ENCODE results near the gene TLN1.

DNA sequence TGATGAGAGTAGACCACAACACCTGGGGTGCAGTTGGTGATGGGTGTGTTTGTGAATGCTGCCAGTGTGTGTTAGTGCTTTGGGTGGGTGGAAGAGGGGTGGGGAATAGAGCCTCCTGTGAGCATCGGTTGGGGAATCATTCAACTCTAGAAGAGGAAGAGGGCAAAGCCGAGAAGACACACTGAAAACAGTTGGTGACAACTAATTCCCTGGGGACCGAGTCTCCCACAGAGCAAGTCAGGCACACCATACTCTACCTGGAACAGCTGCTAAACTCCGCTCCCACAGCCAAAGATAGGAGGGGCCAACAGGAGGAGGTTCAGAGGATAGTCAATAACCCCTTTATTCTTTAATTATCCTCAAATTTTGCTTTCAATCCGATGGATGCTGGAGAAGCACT, 65.4 kb downstream of the TLN1 start:
- no peak for TF ChIP-seq ZEB2 (tag by site-specific recombination; IDR thresholded peaks at IDR 0.05)
- TF ChIP-seq, protein P1, sequence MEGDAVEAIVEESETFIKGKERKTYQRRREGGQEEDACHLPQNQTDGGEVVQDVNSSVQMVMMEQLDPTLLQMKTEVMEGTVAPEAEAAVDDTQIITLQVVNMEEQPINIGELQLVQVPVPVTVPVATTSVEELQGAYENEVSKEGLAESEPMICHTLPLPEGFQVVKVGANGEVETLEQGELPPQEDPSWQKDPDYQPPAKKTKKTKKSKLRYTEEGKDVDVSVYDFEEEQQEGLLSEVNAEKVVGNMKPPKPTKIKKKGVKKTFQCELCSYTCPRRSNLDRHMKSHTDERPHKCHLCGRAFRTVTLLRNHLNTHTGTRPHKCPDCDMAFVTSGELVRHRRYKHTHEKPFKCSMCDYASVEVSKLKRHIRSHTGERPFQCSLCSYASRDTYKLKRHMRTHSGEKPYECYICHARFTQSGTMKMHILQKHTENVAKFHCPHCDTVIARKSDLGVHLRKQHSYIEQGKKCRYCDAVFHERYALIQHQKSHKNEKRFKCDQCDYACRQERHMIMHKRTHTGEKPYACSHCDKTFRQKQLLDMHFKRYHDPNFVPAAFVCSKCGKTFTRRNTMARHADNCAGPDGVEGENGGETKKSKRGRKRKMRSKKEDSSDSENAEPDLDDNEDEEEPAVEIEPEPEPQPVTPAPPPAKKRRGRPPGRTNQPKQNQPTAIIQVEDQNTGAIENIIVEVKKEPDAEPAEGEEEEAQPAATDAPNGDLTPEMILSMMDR (tag by site-specific recombination; IDR thresholded peaks at IDR 0.05), result no peak
- TF ChIP-seq TRIM28 (IDR thresholded peaks at IDR 0.05; ENCODE audit: borderline replicate concordance, low read length), result no peak
- TF ChIP-seq SETDB1 (IDR thresholded peaks at IDR 0.05; ENCODE audit: insufficient read length, low read length), result no peak
- TF ChIP-seq SP3 (tag by site-specific recombination; IDR thresholded peaks at IDR 0.05), result no peak
- no peak for TF ChIP-seq ZNF510 (tag by site-specific recombination; IDR thresholded peaks at IDR 0.05; ENCODE audit: insufficient replicate concordance)
- TF ChIP-seq GLI4 (tag by site-specific recombination; IDR thresholded peaks at IDR 0.05), result no peak
